T-helper 1 cell treated with Interleukin-12 subunit alpha and Interleukin-12 subunit beta and Interleukin-4 antibody, amounts not matched to agents 30 μg/mL and 1 μg/mL, for 36 hours (primary cell): ENCODE data around the gene ACAT2.
A peak's percentile ranks its signal among the peaks of the same experiment; 100 is the strongest.
"Not testable (repeated sequence)": the region's sequence is repeated elsewhere in the genome, so short reads cannot be mapped to it uniquely, and the experiment has no call there.

Experiments used
- H3K27ac Mint-ChIP-seq: one replicate; pipeline ENCODE4 v1.8.0; 2021; ENCODE audit warnings: mild to moderate bottlenecking, mixed read lengths
- H3K27me3 Mint-ChIP-seq: one replicate; pipeline ENCODE4 v1.8.0; 2021; ENCODE audit warnings: low read depth, mixed read lengths
- H3K36me3 Mint-ChIP-seq: one replicate; pipeline ENCODE4 v1.8.0; 2021; ENCODE audit warnings: low read depth, mixed read lengths
- H3K4me1 Mint-ChIP-seq: one replicate; pipeline ENCODE4 v1.8.0; 2021; ENCODE audit warnings: low read depth, mixed read lengths
- H3K4me3 Mint-ChIP-seq: one replicate; pipeline ENCODE4 v1.8.0; 2021; ENCODE audit warnings: mild to moderate bottlenecking, moderate library complexity, mixed read lengths
- H3K9me3 Mint-ChIP-seq: one replicate; pipeline ENCODE4 v1.8.0; 2021; ENCODE audit warnings: mixed read lengths

Gene ACAT2

DNA sequence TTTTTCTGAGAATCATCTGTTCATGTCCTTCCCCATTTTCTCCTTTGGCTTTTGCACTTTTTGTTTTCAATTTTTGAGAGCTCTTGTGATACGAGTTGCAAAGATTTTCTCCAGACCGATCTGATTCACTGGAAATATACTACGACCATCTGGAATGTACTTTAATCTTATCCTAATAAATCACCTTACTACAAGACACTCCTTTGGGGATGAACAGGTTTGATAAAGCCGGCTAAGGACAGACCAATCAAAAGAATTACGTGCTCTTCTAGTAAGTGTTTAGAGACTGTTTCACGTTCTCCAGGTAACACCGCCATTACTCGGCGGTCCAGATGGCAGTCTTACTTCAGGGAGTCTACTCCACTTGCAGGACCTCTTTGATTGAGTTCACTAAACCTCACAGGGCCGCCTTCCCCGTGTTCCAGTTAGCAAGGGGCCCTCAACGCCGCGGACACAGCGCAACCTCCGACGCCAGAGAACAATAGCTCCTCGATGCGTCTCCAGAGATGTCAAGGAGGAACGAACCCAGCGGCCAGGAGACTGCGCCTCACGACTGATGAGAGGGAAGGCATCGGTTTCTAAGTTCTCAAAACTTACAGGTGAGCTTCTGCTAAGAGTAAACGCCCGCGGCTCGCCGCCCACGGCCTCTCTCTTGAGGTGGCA, 35.5 kb upstream of the ACAT2 start:
- Mint-ChIP-seq H3K4me1 (peaks cover 35% of the 10 kb centered on the region), H3K27ac (peak overlapping the region; percentile 99), H3K9me3 (peaks cover 11% of the 10 kb centered on the region), H3K27me3 (no peaks in the 10 kb centered on the region), H3K4me3 (peak overlapping the region; percentile 97), H3K36me3 (peaks cover 39% of the 10 kb centered on the region)

DNA sequence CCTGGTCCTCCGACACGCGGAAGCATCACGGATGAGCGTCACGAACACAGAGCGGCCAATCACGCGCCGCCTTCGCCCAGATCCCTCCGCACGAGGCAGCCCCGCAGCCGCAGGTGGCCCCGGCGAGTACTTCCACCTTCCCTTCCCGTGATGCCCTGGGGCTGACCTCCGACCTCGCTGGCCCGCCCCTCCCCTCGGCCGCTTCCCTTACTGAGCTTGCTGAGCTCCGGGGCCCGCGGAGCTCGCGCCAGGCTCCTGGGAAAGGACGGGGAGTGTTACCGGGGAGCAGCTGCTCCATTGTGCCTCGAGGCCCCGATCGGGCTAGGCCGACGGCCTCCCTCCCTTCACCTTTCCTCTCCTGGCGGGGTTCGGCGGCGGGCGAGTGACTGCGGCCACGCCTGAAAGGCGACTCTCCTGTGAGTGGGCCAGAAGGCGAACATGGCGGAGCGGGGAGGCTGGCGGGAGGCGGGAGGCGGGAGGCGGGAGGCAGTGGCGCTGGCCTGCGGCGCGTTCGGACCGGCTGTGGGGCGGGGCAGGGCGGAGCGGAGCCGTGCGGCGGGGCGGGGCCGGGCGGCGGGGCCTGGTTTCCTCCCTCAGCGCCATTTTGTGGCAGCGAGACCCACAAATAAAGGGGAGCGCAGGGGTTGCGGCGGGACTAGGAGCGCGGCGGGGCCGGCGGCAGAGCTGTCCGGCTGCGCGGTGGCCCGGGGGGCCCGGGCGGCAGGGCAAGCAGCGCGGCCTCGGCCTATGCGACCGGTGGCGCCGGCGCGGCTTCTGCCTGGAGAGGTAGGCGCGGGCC, 34.7 kb upstream of the ACAT2 start, which contains the start of gene WTAP:
TSS of gene WTAP (plus strand) at position 589 of the 799 bp plus-strand sequence. CDS start 8,760 bp downstream, outside the sequence.
- Mint-ChIP-seq H3K4me1 (peaks cover 37% of the 10 kb centered on the region), H3K9me3 (peaks cover 11% of the 10 kb centered on the region), H3K36me3 (peaks cover 40% of the 10 kb centered on the region), H3K4me3 (peak within 1 kb of the TSS; percentile 97), H3K27ac (peak within 1 kb of the TSS; percentile 99), H3K27me3 (no peaks in the 10 kb centered on the region)

DNA sequence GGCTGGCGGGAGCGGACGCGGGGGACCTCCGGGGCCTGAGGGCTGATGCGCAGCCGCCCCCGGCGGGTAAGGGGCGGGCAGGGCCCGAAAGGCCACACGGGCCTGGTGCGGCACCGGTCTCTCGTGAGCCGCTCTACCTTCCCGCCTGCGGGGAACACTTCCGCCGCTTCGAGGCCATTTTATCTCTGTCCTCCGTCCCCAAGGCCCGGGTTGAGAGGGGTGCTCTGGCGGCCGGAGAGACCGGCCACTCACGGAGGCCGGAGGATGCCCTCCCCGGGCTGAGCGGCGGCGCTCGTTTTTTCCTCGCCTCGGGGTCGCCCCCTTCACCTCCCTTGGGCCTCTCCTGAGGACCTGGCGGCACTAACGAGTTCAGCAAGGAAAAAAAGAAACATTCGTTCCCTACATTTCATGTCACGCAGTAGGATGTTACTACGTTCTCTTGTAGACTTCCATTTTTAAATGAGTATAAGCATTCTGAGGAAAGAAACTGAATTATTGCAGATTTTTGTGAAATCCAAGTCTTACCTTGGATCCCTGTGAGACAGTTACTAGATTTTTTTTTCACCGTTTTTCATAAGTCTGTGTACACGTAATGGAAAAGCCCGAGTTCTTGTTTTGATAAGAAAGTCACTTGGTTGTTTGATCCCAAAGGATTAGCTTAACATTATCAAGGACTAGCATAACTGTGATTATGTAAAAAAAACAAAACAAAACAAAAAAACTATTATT, 34.0 kb upstream of the ACAT2 start:
- Mint-ChIP-seq H3K27me3 (no peaks in the 10 kb centered on the region), H3K27ac (peak overlapping the region; percentile 91), H3K36me3 (peaks cover 36% of the 10 kb centered on the region), H3K4me1 (peaks cover 40% of the 10 kb centered on the region), H3K9me3 (peaks cover 5% of the 10 kb centered on the region), H3K4me3 (peak overlapping the region; percentile 90)

- Mint-ChIP-seq H3K27ac (peak overlapping the region; percentile 91), H3K27me3 (no peaks in the 10 kb centered on the region), H3K9me3 (no peaks in the 10 kb centered on the region), H3K4me1 (peaks cover 39% of the 10 kb centered on the region), H3K4me3 (peak overlapping the region; percentile 90), H3K36me3 (peaks cover 31% of the 10 kb centered on the region)
Observed at GRCh38 chr6:159728531-159728964, 33.3 kb upstream of the ACAT2 start.

- H3K27ac Mint-ChIP-seq, result peak overlapping the region; percentile 20
- H3K4me1 Mint-ChIP-seq, result peaks cover 41% of the 10 kb centered on the region
- peaks cover 24% of the 10 kb centered on the region for H3K36me3 Mint-ChIP-seq
- H3K27me3 Mint-ChIP-seq, result no peaks in the 10 kb centered on the region
- H3K9me3 Mint-ChIP-seq, result no peaks in the 10 kb centered on the region
- peak overlapping the region; percentile 90 for H3K4me3 Mint-ChIP-seq
Observed at GRCh38 chr6:159729598-159730331, 32.1 kb upstream of the ACAT2 start.

DNA sequence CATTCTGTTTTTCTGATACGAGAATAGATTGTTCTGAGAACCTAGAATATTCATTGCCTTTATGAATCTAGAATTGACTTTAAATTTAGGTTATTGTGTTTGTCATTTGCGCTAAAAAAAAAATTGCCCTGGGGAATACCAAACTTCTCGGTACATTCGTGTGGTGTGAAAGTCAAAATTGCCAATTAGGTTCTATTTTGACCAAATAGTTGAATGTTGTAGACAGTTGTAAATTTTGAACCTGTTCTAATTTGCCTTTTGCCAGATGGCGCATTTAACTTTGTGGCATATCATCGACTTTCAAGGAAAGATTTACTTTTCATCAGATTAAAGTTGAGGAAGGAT, 31.5 kb upstream of the ACAT2 start:
- Mint-ChIP-seq H3K4me1 (peaks cover 39% of the 10 kb centered on the region), H3K27ac (no peak overlapping the region), H3K4me3 (peak overlapping the region; percentile 34), H3K9me3 (no peaks in the 10 kb centered on the region), H3K36me3 (peaks cover 24% of the 10 kb centered on the region), H3K27me3 (no peaks in the 10 kb centered on the region)

DNA sequence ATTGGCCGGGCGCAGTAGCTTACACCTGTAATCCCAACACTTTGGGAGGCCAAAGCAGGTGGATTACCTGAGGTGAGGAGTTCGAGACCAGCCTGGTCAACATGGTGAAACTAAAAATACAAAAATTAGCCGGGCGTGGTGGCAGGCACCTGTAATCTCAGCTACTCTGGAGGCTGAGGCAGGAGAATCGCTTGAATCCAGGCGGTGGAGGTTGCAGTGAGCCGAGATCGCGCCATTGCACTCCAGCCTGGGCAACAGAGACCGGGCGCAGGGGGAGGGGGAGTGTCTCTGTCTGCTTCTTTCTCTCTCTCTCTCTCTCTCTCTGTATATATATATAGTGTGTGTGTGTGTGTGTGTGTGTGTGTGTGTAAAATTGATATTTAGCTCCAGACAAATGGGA, 29.3 kb upstream of the ACAT2 start:
- not testable (repeated sequence) for H3K27ac Mint-ChIP-seq, H3K9me3 Mint-ChIP-seq, H3K27me3 Mint-ChIP-seq, H3K4me3 Mint-ChIP-seq
- H3K36me3 Mint-ChIP-seq, result peaks cover 20% of the 10 kb centered on the region
- H3K4me1 Mint-ChIP-seq, result peaks cover 32% of the 10 kb centered on the region

DNA sequence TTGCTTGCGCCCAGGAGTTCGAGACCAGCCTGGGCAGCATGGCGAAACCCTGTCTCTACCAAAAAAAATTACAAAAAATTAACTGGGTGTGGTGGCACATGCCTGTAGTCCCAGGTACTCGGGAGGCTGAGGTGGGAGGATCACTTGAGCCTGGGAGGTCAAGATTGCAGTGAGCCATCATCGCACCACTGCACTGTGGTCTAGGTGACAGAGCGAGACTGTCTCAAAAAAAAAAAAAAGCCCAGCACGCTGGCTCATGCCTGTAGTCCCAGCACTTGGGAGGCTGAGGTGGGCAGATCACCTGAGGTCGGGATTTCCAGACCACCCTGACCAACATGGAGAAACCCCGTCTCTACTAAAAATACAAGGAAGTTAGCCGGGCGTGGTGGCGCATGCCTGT, 28.4 kb upstream of the ACAT2 start:
- not testable (repeated sequence) for H3K27ac Mint-ChIP-seq
- H3K4me1 Mint-ChIP-seq, result peaks cover 38% of the 10 kb centered on the region

GRCh38 chr6:159736908-159737307, 24.9 kb upstream of the ACAT2 start:
- no peak overlapping the region for H3K27ac Mint-ChIP-seq
- no peaks in the 10 kb centered on the region for H3K27me3 Mint-ChIP-seq
- H3K9me3 Mint-ChIP-seq, result no peaks in the 10 kb centered on the region
- H3K4me3 Mint-ChIP-seq, result no peak overlapping the region
- peaks cover 22% of the 10 kb centered on the region for H3K36me3 Mint-ChIP-seq
- peaks cover 27% of the 10 kb centered on the region for H3K4me1 Mint-ChIP-seq

More for the DNA sequence above, 28.4 kb upstream of the ACAT2 start:
- H3K36me3 Mint-ChIP-seq, result peaks cover 19% of the 10 kb centered on the region
- not testable (repeated sequence) for H3K4me3 Mint-ChIP-seq, H3K9me3 Mint-ChIP-seq, H3K27me3 Mint-ChIP-seq

GRCh38 chr6:159739341-159739740, 22.5 kb upstream of the ACAT2 start:
- H3K27ac Mint-ChIP-seq, result no peak overlapping the region
- no peak overlapping the region for H3K4me3 Mint-ChIP-seq
- no peaks in the 10 kb centered on the region for H3K27me3 Mint-ChIP-seq
- peaks cover 22% of the 10 kb centered on the region for H3K4me1 Mint-ChIP-seq
- H3K36me3 Mint-ChIP-seq, result peaks cover 32% of the 10 kb centered on the region
- no peaks in the 10 kb centered on the region for H3K9me3 Mint-ChIP-seq

DNA sequence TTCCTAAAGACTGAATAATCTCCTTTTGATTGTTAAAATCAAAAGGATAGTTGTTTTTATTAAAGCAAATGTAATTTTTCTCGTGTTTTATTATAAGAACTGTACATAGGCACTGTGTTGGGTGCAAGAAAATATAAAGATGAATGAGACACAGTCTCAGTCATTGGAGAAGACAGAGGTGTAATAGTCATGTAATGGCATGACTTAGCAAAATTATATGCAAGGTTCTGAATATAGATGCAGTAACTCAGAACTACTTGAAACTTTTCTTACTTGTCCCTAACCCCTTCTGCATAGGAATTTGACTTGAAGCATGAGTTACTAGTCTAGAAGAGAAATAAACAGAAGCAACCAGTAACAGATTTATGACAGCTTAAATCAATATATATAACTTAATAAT, 19.7 kb upstream of the ACAT2 start:
- peaks cover 28% of the 10 kb centered on the region for H3K4me1 Mint-ChIP-seq
- H3K36me3 Mint-ChIP-seq, result peaks cover 50% of the 10 kb centered on the region
- no peak overlapping the region for H3K4me3 Mint-ChIP-seq
- H3K27me3 Mint-ChIP-seq, result no peaks in the 10 kb centered on the region
- H3K9me3 Mint-ChIP-seq, result no peaks in the 10 kb centered on the region
- no peak overlapping the region for H3K27ac Mint-ChIP-seq

DNA sequence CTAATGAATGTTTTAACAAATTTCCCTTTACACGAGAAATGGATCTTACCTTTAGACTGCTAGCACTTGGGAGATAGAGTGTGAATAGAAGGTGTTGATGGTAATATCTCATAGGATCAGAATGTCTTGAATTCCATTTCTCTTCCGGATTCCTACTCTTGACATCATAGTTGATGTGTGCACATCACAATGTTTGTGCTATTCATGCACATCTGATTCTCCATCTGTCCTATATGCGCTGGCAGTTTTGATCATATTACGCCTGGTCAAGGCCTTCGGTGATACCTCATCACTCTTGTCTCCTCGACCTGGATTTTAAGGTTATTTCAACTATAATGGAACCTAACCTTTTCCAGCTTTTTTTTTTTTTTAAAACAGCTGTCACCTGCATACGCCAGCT, 16.8 kb upstream of the ACAT2 start:
- Mint-ChIP-seq H3K4me1 (peaks cover 17% of the 10 kb centered on the region), H3K27ac (no peak overlapping the region), H3K36me3 (peaks cover 57% of the 10 kb centered on the region), H3K27me3 (no peaks in the 10 kb centered on the region), H3K4me3 (no peak overlapping the region), H3K9me3 (no peaks in the 10 kb centered on the region)

- Mint-ChIP-seq H3K4me1 (peaks cover 10% of the 10 kb centered on the region), H3K9me3 (no peaks in the 10 kb centered on the region), H3K36me3 (peaks cover 50% of the 10 kb centered on the region), H3K27ac (no peak overlapping the region), H3K4me3 (no peak overlapping the region), H3K27me3 (no peaks in the 10 kb centered on the region)
Observed at GRCh38 chr6:159746759-159747158, 15.1 kb upstream of the ACAT2 start.

- peak overlapping the region; percentile 19 for H3K27ac Mint-ChIP-seq
- H3K9me3 Mint-ChIP-seq, H3K4me3 Mint-ChIP-seq, H3K27me3 Mint-ChIP-seq, H3K4me1 Mint-ChIP-seq: not testable (repeated sequence)
- H3K36me3 Mint-ChIP-seq, result peaks cover 49% of the 10 kb centered on the region
Observed at GRCh38 chr6:159748127-159748526, 13.7 kb upstream of the ACAT2 start.
